HepG2 (cell line): ENCODE data around the gene SAMD14. TPM values are rescaled to one million over a fixed set of nuclear protein-coding genes. Genes with fewer than 3 reads are reported as not detected.

Source experiments
- AHDC1 ChIP-seq: sonication (generic); formaldehyde crosslinking; IDR thresholded peaks from 2 replicates; pipeline ENCODE4 v1.5.1; 2020; ENCODE audit warnings: mild to moderate bottlenecking, missing genetic modification reagents, borderline replicate concordance
- ATF2 ChIP-seq: sonication (generic); formaldehyde crosslinking; IDR thresholded peaks from 2 replicates; pipeline ENCODE4 v1.4.0; 2020; ENCODE audit warnings: missing genetic modification reagents
- NR0B2 ChIP-seq: sonication (generic); formaldehyde crosslinking; IDR thresholded peaks from 2 replicates; pipeline ENCODE4 v1.4.0; 2020; ENCODE audit warnings: mild to moderate bottlenecking, missing genetic modification reagents
- SAFB2 ChIP-seq: sonication (generic); formaldehyde crosslinking; IDR thresholded peaks from 2 replicates; pipeline ENCODE4 v1.5.1; 2020; ENCODE audit warnings: missing genetic modification reagents, low read depth, mild to moderate bottlenecking, borderline replicate concordance
- ZBTB40 ChIP-seq, 2 experiments: fragments of 450-650 bp in 1 of 2; sonication (generic) in 1 of 2; formaldehyde crosslinking in 1 of 2; IDR thresholded peaks; 2 replicates each; pipeline versions ENCODE4 v1.6.1 to v1.8.0; 2016 to 2022; ENCODE audit warnings: antibody characterized with exemption in 1 of 2, mild to moderate bottlenecking in 1 of 2, missing genetic modification reagents in 1 of 2
- polyA plus RNA-seq, 8 experiments: library from polyadenylated mRNA; depleted of rRNA in 3 of 8; stranded (reverse) in 7 of 8; unstranded in 1 of 8; fragments of >200 nt; fragmentation: Illumina TruSeq in 4 of 8; extraction: Trizol in 4 of 8; gene quantifications; 2 replicates each; pipeline versions ENCODE4 v1.2.1 to v1.2.3, GENCODE V29; 2011 to 2016; ENCODE audit warnings: low read depth in 4 of 8, missing spikeins in 1 of 8, mixed read lengths in 1 of 8; ENCODE audit not compliant: insufficient read depth in 1 of 8
- total RNA-seq, 5 experiments: library from RNA; depleted of rRNA; stranded (reverse); fragments of >200 nt; fragmentation: Illumina TruSeq; extraction: Trizol; gene quantifications; 2 replicates each; pipeline ENCODE4 v1.2.3, GENCODE V29; 2016; ENCODE audit warnings: low read depth in 1 of 5

The SAMD14 gene
- total and polyA plus RNA-seq, 2 of the 13 experiments (the other 11 are each of a cell fraction or from before 2014, with no cell fraction given), result 0.07 to 0.22 TPM

GRCh38 chr17:50111673-50112655, 18.0 kb downstream of the SAMD14 start (continued):
- TF ChIP-seq ZBTB40 (IDR thresholded peaks at IDR 0.05) (no peak), ZBTB40 (CRISPR knock-in tag; IDR thresholded peaks at IDR 0.05) (no peak), AHDC1 (CRISPR knock-in tag) (0 out of 2 replicates have a peak, but pooled peaks have one; percentile 35), ATF2 (CRISPR knock-in tag) (0 out of 2 replicates have a peak, but pooled peaks have one; percentile 6), SAFB2 (CRISPR knock-in tag) (no peak; the same call in 1 of the 2 replicates), NR0B2 (CRISPR knock-in tag) (no peak)
